Eye (tissue), 1 donor: ENCODE measurements around the gene ARGLU1.
A peak's percentile ranks its signal among the peaks of the same experiment; 100 is the strongest.
"Not testable (repeated sequence)": the region's sequence is repeated elsewhere in the genome, so short reads cannot be mapped to it uniquely, and the experiment has no call there.

ENCODE experiments used
- DNase-seq: peaks from one replicate; pipeline ENCODE4 v3.0.0-alpha.2; 2015

Gene ARGLU1, protein sequence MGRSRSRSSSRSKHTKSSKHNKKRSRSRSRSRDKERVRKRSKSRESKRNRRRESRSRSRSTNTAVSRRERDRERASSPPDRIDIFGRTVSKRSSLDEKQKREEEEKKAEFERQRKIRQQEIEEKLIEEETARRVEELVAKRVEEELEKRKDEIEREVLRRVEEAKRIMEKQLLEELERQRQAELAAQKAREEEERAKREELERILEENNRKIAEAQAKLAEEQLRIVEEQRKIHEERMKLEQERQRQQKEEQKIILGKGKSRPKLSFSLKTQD

DNA sequence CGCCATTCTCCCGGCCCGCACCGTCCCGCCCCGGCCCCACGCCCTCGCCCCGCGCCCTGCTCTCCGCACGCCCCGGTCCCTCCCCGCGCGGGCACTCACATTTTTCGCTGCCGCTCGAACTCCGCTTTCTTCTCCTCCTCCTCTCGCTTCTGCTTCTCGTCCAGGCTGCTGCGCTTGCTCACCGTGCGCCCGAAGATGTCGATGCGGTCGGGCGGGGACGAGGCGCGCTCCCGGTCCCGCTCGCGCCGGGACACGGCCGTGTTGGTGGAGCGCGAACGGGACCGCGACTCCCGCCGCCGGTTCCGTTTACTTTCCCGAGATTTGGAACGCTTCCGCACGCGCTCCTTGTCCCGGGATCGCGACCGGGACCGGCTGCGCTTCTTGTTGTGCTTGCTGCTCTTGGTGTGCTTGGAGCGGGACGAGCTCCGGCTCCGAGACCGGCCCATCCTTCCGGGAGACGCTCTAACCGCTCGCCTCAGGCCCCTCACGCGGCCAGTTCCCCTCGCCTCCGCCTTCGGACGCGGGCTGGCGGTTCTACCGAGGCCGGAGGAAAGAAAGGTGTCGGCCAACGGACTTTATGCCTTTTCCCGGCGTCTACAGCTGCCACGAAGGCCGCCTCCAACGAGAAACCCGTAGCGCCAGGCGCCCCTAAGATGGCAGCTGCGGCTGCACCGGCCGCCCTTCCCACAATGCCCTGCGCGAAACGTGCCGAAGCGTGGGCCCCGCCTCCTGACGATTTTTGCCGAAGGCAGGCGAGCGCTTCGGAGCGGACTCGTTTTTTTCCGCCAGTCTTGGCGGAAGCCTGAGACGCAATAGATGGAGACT, at the start of gene ARGLU1:
Gene ARGLU1, minus strand, starts transcription at position 664 of the 825 bp plus-strand sequence. Its CDS starts 218 bp downstream, at position 446.
- DNase-seq, result peak; percentile 98

DNA sequence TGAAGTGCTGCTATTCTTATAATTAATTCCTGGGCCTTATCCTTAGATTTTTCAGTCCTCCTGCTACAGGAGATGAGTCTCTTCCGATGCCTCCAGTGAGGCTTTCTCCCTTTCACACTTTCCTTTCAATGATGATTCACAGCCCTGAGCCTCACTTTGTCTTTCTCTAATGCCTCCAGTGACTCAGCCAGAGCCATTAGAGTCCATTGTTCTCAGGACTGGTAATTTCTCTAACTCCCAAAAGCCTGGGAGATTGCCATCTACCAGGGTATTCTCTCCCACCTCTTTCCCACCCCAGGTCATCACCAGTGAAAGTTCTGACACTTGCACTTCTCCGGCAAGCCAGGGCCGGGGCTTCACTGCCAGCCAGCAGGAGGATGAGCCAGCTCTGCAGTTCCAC, 49.6 kb upstream of the ARGLU1 start:
- DNase-seq, result no peak

DNA sequence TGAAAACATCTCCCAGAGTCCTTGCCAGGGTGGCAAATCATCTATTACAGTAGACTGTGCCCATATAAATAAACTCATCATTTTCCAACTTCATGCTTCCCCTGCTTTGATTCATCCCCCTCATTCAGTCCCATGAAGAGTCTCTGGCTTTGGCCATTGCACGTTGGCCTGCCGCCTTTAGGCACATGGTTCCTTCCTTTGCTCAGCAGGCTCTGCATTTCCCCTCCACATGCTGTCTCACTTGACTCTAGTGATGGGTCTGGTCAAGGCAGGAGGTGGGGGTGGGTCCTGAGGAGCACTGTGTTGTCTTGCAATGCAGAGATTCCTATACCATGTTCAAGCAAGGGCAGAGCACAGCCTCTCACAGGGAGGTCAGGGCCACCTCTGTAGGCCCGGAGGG, 48.8 kb upstream of the ARGLU1 start:
- no peak for DNase-seq

DNA sequence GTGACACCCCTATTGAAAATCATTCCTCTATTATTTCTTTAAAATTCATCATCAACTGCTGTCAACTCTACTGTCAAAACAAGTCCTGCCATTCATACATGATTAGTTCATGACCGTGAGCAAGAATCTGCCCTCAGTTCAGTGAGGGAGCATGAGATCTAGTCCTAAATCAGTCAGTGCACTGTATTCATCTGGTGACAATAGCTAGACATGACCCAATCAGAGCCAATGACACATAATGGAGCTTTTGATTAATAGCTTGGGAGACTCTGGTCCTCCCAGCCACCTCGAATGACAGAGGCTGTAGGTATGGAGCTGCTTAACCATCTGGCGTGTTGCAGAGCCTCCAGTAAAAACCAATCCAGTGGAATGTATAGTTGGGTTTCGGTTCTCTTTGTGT, 46.9 kb upstream of the ARGLU1 start:
- DNase-seq, result peak; percentile 70

DNA sequence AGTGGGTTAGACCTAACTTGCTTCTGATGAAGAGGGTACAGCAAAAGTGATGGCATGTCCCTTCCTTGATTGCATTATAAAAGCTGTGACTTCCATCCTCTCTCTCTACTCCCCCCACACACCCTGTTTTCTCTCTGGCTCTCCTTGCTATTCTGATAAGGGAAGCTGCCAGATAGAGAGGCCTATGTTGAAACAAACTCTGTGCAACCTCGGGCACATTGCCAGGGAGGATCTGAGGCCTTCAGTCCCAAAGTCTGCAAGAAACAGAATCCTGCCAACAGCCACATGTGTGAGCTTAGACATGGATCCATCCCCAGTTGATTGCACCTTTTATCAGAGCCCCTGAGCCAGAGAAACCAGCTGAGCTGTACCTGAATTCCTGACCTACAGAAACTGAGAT, 44.8 kb upstream of the ARGLU1 start:
- peak; percentile 58 for DNase-seq

DNA sequence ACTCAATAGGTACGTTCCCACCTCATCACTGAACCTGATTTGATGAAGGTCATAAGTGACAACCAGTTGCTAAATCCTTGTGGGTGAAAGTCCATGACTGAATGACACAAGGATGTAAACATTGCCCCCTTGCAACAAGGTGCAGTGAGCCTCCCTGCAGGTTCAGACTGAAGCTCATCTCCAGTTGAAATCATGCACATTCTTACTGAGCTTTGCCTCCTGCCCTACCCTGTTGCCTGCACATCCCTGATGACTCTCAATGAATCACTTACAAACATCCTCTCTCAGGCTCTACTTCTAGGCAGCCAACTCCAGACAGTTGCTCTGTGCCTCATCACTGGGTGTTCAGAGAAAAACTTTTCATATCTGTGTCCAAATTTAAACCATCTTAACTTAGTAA, 42.5 kb upstream of the ARGLU1 start:
- no peak for DNase-seq

DNA sequence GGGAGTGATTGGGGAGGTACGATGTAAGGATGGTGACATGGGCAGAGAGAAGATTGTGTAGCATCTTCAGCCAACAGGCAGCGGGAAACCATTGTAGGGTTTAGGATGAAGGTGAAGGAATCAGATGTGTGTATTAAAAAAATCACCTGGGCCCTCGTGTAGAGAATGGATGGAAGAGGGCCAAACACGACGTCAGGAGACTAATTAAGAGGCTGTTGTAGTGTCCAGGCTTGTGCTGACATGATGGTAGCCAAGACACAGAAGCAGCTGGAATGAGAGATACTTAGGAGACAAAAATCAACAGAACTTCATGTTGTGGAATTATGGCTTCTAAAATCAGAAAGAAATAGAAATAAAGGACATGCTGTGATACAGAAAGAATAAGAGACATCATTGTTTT, 41.2 kb upstream of the ARGLU1 start:
- DNase-seq, result no peak

DNA sequence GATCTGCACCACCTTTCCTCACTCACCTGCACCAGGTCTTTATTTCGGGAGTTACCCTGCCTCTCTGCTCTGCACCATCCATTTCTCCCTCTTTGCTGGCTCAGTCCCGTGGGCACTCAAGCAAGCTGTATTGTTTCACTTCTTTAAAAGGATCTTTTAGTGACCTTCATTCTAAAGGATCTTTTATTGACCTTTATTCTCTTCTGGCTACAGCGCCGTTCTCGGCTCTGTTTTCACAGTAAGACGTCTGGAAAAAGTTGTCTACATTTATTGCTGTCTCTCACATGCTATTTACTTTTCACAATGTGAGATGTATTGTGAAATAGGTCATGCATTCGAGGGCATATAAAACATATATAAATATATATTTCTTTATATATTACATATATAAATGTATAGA, 35.6 kb upstream of the ARGLU1 start:
- no peak for DNase-seq

DNA sequence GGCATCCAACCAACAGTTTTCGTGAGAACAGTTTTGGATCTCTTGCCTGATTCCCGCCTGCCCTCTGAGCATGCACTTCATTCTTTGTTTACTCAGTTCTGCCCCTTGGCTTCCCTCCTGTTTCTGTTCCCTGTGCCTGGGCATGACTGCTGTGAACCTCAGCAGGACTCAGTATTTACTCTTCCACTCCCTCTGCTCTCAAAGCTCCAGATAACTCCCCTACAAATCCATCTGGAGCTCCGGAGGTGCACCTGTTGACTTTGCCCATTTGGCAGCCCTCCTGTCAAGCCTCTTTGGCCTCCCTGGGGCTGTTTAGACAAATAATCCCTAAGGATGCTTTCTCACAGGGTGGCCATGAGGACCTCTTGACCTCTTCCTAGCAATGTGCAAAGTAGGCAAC, 34.2 kb upstream of the ARGLU1 start:
- DNase-seq, result no peak

DNA sequence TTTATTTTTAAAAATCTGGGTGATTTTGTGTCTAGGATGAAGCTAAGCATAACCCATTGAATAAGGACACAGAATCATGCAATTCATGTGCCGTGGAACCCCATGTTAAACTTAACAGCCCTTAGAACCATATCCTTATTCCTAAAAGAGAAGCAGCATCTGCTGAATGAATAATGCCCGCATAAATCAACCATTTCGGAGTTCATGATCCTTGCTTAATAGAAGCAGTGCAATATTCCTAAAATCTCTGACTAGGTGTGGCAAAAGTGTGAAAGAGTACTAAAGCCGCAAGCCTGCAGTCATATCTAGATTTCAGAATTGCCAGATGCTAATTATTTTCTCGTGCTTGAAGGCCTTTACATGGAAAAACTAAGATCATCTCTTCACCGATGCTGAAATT, 33.6 kb upstream of the ARGLU1 start:
- no peak for DNase-seq

DNA sequence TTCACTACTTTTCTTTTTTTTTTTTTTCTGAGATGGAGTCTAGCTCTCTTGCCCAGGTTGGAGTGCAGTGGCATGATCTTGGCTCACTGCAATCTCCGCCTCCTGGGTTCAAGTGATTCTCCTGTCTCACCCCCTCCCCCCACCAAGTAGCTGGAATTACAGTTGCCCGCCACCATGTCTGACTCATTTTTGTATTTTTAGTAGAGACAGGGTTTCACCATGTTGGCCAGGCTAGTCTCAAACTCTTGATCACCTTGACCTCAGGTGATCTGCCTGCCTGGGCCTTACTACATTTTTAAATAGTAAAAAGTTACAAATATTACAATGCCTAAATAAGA, 32.8 kb upstream of the ARGLU1 start:
- DNase-seq, result not testable (repeated sequence)

DNA sequence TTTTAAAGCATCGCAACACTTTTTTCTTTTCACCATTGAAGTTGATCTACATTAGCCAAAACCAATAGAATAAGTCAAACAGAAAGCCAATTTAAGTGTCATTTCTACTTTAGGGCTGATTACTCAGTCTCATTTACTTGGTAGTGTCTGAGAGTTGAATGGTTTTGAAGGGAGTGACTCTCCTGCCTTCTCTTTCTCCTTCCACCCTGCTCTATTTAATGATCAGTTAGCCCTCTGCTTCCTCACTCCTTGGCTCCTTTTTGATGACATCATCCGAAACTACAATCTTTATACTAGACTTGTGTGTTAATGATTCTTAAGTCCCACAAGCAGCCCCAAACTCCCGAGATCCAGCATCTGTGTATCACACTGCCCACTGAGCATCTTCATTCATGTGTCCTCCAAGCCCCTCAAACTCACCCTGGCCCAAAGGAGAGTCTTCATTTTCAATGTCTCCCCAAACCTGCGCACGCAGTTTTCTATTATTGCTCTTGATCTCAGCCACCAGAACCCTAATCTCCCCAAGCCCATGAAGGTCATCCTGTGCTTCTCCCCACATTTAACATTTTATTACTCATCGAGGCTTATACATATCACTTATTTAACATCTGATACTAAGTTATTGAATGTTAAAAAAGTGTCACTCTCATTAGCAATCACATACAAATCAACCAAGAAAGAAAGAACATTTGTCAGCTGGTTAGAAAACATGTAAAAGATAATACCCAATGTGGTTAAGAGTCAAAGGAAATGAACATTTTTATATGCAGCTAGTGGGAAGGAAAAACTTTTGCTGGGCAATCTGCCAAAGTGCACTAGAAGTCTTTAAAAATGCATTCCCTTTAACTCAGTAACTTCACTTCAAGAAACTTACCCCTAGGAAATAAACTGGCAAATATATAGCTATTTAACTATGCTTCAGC, 32.2 kb upstream of the ARGLU1 start:
- DNase-seq, result peak; percentile 73

DNA sequence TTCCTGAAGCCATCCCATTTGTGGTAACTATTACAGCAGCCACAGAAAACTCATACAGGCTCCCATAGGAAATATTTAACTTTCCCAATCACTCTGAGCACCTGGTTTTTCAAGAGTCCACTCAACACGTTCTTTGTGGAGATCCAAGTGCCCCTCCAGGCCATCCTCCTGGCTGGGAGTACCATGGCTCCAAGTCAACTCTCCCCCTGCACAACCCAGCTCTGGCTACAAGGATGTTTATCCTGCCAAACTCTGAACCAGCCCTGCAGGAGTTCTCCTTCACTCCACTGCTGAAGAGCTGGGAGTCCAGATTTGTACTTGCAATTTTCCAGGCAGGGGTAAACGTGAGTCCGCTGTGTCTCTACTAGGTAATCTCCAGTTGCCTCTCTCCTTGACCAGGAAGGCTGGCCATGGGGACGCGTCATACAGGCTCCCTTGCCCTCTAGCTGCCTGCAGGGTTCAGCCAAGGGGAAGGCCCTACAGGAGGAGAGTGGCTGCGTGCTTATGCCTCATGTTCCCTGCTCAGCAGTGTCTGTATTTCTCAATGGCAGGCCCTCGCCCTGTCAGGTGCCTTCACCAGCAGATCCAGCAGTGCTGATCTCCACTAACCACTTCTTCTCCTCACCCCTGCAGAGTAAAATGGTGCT, 29.9 kb upstream of the ARGLU1 start:
- no peak for DNase-seq

DNA sequence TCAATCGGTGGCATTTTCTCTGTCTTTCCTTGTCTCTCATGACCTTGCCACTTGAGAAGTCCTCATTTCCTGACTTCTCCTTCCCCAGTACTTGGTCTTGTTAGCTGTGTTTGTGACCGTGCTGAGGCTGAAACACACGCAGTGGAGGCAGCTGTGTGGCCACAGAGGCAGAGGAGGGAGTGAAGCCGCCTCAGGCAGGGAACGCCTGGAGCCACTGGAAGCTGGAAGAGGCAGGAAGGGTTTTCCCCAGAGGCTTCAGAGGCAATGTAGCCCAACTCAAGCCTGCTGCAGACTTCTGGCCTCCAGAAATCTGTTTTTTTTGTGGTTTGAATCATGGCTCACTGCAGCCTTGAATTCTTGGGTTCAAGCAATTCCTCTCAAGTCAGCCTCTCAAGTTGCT, 29.2 kb upstream of the ARGLU1 start:
- no peak for DNase-seq

DNA sequence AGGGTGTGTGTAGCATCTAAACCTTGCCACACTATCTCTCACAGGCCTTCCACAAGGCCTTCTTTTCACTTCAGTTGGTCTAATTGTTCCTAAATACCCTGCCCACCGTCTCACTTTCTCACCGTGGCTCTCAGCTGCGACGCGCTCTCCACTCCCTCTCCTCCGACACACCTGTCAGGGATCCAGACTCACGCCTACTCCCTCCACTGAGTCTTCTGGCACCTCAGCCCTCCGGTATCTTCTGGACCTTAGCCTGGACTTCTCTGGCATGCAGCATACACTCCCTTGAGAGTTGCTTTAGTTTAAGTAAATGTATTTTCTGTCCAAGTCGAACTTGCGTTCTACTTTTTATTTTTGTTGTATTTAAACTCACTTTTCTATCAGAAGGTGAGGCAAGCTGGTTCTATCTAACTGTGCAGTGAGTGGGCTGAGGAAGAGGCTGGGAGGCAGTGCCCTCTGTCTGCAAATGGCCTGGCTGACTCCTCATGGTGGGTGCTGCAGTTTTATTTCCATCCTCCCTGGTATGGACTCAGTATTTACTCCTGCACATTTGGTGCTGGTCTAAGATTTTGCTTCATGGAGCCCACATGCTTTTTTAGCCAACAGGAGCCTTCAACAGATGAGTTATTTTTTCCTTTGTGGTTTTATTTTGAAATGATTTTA, 28.5 kb upstream of the ARGLU1 start:
- DNase-seq, result no peak

DNA sequence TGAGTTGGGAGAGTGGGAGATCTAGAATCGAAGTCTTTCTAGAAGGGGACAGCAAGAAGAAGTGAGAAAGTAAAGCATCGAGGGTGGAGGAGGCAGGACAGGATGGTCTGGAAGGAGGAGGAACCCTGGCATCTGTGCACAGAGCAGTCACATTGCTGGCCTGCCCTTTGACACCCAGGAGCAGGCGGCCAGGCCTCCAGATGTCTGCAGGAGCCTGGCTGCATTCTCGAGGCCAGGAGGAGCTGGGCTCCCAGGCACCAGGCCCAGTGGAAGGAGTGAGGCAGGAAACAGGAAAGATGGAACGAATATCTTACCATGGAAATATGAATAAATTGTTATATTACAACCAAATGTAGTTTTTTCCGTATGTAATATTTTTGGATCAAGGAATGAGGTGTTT, 27.7 kb upstream of the ARGLU1 start:
- DNase-seq, result no peak

DNA sequence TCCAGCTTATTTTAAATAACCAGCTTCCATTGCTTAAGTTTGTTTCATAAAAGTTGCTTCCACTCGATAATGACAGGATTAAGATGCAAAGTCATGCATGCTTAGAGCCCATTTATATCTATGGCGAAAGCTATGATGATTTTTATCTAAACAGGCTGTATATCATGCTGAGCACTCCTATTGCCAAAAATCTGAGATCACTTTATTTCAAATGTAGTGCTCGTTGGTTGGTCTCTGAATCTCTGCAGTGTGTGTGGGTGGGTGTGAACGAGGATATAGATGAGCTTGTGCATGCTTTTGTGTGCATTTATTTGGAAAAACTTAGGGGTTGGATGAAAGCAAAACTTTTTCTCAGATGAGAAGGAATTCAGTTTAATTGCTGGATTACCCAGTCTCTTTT, 27.0 kb upstream of the ARGLU1 start:
- no peak for DNase-seq

DNA sequence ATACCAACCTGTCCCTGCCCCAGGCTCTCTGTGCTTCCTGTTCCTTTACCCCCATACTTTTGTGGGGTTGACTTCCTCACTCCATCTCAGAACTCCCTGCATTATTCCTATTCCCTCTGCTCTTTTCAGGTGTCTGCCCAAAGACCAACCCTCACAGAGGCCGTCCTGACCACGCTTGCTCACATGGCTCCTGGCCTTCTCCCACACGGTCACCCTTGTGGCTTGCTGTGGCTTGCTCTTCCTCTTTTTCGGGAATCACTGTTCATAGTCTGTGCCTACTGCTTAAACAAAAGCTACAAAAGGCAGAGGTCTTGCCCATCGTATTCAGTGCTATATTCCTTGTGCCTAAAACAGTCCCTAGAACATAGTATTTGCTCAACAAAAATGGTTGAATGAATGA, 25.2 kb upstream of the ARGLU1 start:
- no peak for DNase-seq

DNA sequence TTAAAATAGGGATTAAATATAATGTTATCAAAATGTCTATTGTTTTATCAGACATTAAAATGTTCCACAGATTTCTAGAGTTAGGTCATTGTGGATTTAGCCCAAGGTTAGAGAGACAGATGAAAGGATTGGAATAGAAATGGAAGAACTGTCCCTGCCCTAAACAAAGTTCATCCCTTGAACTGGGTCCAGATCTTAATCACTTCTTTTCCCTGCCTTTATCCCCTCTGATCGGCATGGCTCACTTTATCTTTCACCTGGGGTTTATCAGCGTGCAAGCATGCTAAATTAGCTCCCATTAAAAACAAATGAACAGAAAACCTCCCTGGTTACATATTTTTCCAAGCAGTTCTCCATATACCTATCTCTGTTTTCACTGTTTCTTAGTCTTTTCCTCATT, 23.4 kb upstream of the ARGLU1 start:
- DNase-seq, result no peak

DNA sequence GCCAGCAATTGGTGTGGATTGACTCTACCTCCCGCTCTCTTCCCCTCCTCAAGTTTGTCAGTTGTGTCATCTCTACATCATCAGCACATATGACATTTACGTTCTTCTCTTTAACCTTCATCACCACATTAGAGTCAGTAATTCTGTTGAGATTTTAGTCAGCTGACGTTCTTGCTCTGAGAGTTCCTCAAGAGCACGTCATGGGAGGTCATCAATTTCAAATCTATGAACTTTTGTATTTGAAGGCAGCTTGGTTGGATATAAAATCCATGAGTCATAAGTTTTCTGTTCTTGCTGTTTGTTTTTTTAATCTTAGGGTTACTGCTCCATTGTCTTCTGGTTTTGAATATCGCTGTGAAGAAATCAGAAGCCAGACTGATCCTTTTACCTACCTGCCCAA, 21.8 kb upstream of the ARGLU1 start:
- no peak for DNase-seq

DNA sequence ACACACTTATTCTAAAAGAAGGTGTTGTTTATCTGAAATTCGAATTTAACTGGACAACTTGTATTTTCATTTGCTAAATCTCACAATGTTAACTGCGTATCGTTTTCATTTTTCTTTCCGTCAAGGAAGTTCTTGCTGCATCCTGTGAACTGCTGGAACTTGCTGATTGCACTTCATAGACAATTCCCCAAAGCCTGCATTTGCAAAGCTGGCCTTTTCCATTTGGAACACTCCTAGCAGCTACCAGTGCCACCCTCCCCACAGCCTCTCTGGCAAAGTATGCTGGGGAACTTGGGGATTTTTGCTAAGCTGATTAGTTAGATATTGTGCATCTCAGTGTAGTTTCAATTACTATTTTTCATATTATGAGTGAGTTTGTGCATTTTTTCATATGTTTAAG, 20.4 kb upstream of the ARGLU1 start:
- DNase-seq, result no peak

DNA sequence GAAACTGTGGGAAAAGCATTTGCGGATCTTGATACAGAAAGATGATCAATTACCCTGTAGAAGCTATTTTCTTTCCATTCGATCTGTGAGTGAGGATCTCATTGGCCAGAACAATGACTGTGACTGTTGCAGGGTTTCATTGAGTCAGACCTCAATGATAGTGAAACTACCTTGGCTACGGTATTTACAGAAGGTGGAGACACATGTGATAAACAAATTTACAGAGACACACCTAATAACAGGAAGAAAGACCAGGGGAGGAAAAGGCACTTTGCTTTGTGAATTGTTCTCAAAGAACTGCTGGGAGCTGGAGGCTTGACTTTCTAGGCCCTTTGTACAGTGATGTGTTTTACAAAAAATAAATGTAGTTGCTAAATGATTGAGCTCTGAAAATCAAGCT, 19.9 kb upstream of the ARGLU1 start:
- no peak for DNase-seq
